ENCODE data around the gene FAM107B.

DNA sequence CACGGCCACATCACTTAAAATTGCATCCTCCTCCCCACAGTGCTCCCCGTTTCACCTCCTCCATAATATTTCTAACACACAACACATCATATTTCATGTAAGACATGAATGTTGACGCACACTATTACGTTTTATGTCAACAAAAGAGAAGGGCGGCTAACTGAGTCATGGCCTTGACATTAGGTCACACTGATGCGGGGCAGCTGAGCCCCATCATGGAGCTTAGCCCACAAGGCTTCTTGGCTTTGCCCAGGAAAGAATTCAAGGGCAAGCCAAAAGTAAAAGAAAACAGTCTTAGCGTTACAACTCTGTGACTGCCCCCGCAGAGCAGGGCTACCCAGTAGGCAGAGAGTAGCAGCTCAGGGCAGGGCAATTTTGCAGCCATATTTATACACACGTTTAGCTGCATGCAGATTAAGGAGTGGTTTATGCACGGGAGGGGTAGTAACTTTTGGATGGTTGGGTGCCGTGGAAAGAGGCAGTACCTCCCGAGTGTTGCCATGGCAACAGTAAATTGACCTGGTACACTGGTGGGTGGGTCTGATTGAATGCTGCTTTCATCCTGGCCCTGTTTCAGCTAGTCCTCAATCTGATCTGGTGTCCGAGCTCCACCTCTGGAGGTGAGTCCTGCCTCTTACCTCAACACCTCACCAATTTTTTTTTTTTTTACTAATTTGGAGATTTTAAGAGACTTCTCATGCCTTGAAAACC is 287.8 kb downstream of the FAM107B start:
- TF ChIP-seq POLR2A (IDR thresholded peaks at IDR 0.05; ENCODE audit: borderline replicate concordance, extremely low read depth, insufficient read depth, insufficient read length) (no peak), RAD21 (IDR thresholded peaks at IDR 0.05; ENCODE audit: low read depth) (no peak), EZH2phosphoT487 (IDR thresholded peaks at IDR 0.05; ENCODE audit: borderline replicate concordance) (no peak), YY1 (IDR thresholded peaks at IDR 0.05; ENCODE audit: extremely low read depth, insufficient replicate concordance, low read depth, low read length) (no peak)
